Measurements from ENCODE around the gene ZSCAN22. TPM values are rescaled to one million over a fixed set of nuclear protein-coding genes. Genes with fewer than 3 reads are reported as not detected.

Gene ZSCAN22
- total and polyA plus RNA-seq, 8 donors = 0.45 to 5.2 (median 1.3) TPM; not detected in 1

GRCh38 chr19:58278541-58279041 is 48.2 kb upstream of the ZSCAN22 start, which contains the start of gene ZNF8:
TSS of gene ZNF8 (plus strand) at chr19:58278955. CDS start at chr19:58279082, 127 bp downstream.
- TF ChIP-seq POLR2AphosphoS5 (IDR thresholded peaks at IDR 0.05) (peak; percentile 74 to 95 (median 80)), CTCF (IDR thresholded peaks at IDR 0.05) (peak in 1 of 7 experiments; percentile 24), POLR2A (IDR thresholded peaks at IDR 0.05) (no peak), EP300 (IDR thresholded peaks at IDR 0.05) (no peak)
- DNase-seq = peak; percentile 96 to 99
- WGBS, 5 donors = 0 to 1% (median 0%) methylated on average over 21 to 42 of the region's 42 CpGs
- Histone ChIP-seq H3K27ac (peak within 1 kb of the TSS; percentile 76 to 91 (median 85)), H3K4me1 (peaks cover 7 to 32% (median 20%) of the 10 kb centered on the region in 4 donors), H3K36me3 (peaks cover 0 to 53% (median 22%) of the 10 kb centered on the region in 4 donors), H3K27me3 (no peaks in the 10 kb centered on the region), H3K4me3 (peak within 1 kb of the TSS; percentile 63 to 97 (median 84)), H3K9me3 (peaks cover 5 to 48% (median 33%) of the 10 kb centered on the region in 4 donors)
- intact Hi-C loops (cut with DNase I; ENCODE audit: low total_unique reads) = no loop called here

- intact Hi-C loops (cut with DNase I; ENCODE audit: low total_unique reads) = no loop called here
- Histone ChIP-seq H3K36me3 (peaks cover 4 to 50% (median 22%) of the 10 kb centered on the region in 4 donors), H3K9me3 (peaks cover 5 to 48% (median 31%) of the 10 kb centered on the region in 4 donors), H3K4me3 (peak overlapping the region; percentile 63 to 97 (median 84)), H3K27me3 (no peaks in the 10 kb centered on the region), H3K4me1 (peaks cover 7 to 32% (median 20%) of the 10 kb centered on the region in 4 donors), H3K27ac (peak overlapping the region; percentile 76 to 91 (median 85))
- TF ChIP-seq POLR2AphosphoS5 (IDR thresholded peaks at IDR 0.05) = peak in 1 of 3 donors; percentile 42
- TF ChIP-seq POLR2A (IDR thresholded peaks at IDR 0.05) = no peak
- peak; percentile 63 to 89 for DNase-seq
- 4 to 10% (median 5%) methylated on average over 26 to 60 of the region's 60 CpGs for WGBS, 5 donors
Measured at GRCh38 chr19:58279042-58279924, 47.5 kb upstream of the ZSCAN22 start.

GRCh38 chr19:58279925-58280316 is 46.9 kb upstream of the ZSCAN22 start:
- 74 to 83% (median 81%) methylated on average over 4 of the region's 4 CpGs for WGBS, 5 donors
- H3K4me1 ChIP-seq = peaks cover 7 to 32% (median 20%) of the 10 kb centered on the region in 4 donors
- TF ChIP-seq POLR2A (IDR thresholded peaks at IDR 0.05) (no peak), POLR2AphosphoS5 (IDR thresholded peaks at IDR 0.05) (no peak), CTCF (IDR thresholded peaks at IDR 0.05) (no peak), EP300 (IDR thresholded peaks at IDR 0.05) (no peak)
- peaks cover 4 to 50% (median 21%) of the 10 kb centered on the region in 4 donors for H3K36me3 ChIP-seq
- H3K4me3 ChIP-seq = peak overlapping the region in 3 of 4 donors; percentile 63 to 95 (median 73)
- intact Hi-C loops (cut with DNase I; ENCODE audit: low total_unique reads) = no loop called here
- H3K9me3 ChIP-seq = peaks cover 5 to 48% (median 27%) of the 10 kb centered on the region in 4 donors
- peak overlapping the region in 2 of 5 donors; percentile 85 to 90 for H3K27ac ChIP-seq
- no peak for DNase-seq
- H3K27me3 ChIP-seq = no peaks in the 10 kb centered on the region

- Histone ChIP-seq H3K4me3 (no peak overlapping the region), H3K9me3 (peaks cover 0 to 64% (median 14%) of the 10 kb centered on the region in 4 donors), H3K36me3 (peaks cover 37 to 71% (median 54%) of the 10 kb centered on the region in 4 donors), H3K4me1 (peaks cover 7 to 22% (median 13%) of the 10 kb centered on the region in 4 donors), H3K27me3 (no peaks in the 10 kb centered on the region), H3K27ac (no peak overlapping the region)
- WGBS, 5 donors = 90 to 95% (median 92%) methylated on average over 7 of the region's 7 CpGs
- intact Hi-C loops (cut with DNase I; ENCODE audit: low total_unique reads) = no loop called here
- TF ChIP-seq POLR2A (IDR thresholded peaks at IDR 0.05) (no peak), EP300 (IDR thresholded peaks at IDR 0.05) (no peak), POLR2AphosphoS5 (IDR thresholded peaks at IDR 0.05) (no peak), CTCF (IDR thresholded peaks at IDR 0.05) (no peak)
- no peak for DNase-seq
Measured at GRCh38 chr19:58284199-58284598, 42.6 kb upstream of the ZSCAN22 start.
